ENCODE data around the gene DFFB. TPM values are rescaled to one million over a fixed set of nuclear protein-coding genes. Genes with fewer than 3 reads are reported as not detected.

The DFFB gene
- total and polyA plus RNA-seq, 2 of the 4 experiments (the other 2 are of a cell fraction) = 6.5 to 7.3 TPM

GRCh38 chr1:3857791-3858129 lies 484 bp downstream of the DFFB start:
- Histone ChIP-seq H3K14ac (replicated peaks; ENCODE audit: low read depth, low read length) (no peak overlapping the region), H4K20me1 (ENCODE audit: insufficient read depth, low read length) (peaks cover 3% of the 10 kb centered on the region; the same call in 1 of the 2 replicates), H3K4me2 (ENCODE audit: low read depth, low read length) (peak overlapping the region; percentile 79), H3K9ac (ENCODE audit: low read depth, low read length) (peak overlapping the region; percentile 97), H3K9me1 (ENCODE audit: insufficient read depth, low read length) (peaks cover 2% of the 10 kb centered on the region; the same call in 1 of the 2 replicates), H3K27me3 (ENCODE audit: control insufficient read depth, insufficient read depth, low read length) (no peaks in the 10 kb centered on the region), H2BK120ac (ENCODE audit: low read depth, low read length) (no peak overlapping the region), H3K4me3 (ENCODE audit: insufficient read depth, low read depth, low read length) (peak overlapping the region; percentile 98), H3K79me1 (ENCODE audit: low read depth in 1 of 2, low read length in 2 of 2) (peaks cover 24 to 42% of the 10 kb centered on the region in 2 experiments), H3K9me3 (ENCODE audit: control insufficient read depth, insufficient read depth, low read length) (no peaks in the 10 kb centered on the region), H2AFZ (replicated peaks; ENCODE audit: low read length, poor library complexity) (peak overlapping the region; percentile 100), H3K36me3 (ENCODE audit: control insufficient read depth, insufficient read depth, low read length) (no peaks in the 10 kb centered on the region), H3K18ac (ENCODE audit: low read depth, low read length) (no peak overlapping the region), H2AK9ac (replicated peaks; ENCODE audit: low read depth, low read length, poor library complexity) (peak overlapping the region; percentile 91), H3K56ac (ENCODE audit: extremely low read depth, insufficient read depth, low read length) (no peak overlapping the region; the same call in 1 of the 2 replicates), H2BK5ac (ENCODE audit: low read depth, low read length, poor library complexity, severe bottlenecking) (no peak overlapping the region), H4K8ac (ENCODE audit: low read depth in 2 of 2, low read length in 2 of 2) (peak overlapping the region; percentile 51 to 94; a peak in 2 of 4 replicates), H3K4ac (ENCODE audit: low read depth, low read length) (peak overlapping the region; percentile 27; the same call in 1 of the 2 replicates), H3K23ac (ENCODE audit: low read depth, low read length) (no peak overlapping the region), H2AK5ac (ENCODE audit: low read depth, low read length) (no peak overlapping the region), H2BK15ac (ENCODE audit: low read depth, low read length) (no peak overlapping the region), H4K5ac (ENCODE audit: low read depth, low read length) (peak overlapping the region; percentile 12; the same call in 1 of the 2 replicates), H2BK20ac (ENCODE audit: low read depth, low read length) (no peak overlapping the region), H3K27ac (ENCODE audit: insufficient read depth, low read length) (no peak overlapping the region; the same call in 1 of the 2 replicates), H3K4me1 (ENCODE audit: control insufficient read depth, insufficient read depth, low read length) (peaks cover 5% of the 10 kb centered on the region; the same call in 1 of the 2 replicates), H4K91ac (ENCODE audit: insufficient read depth, low read depth, low read length) (no peak overlapping the region; the same call in 1 of the 2 replicates)
- BruUV-seq (replicated peaks) = no TSS peak
- CTCF ChIA-PET = interaction anchor here (0.6 to 1.4 kb wide), 4 partner anchors 9 to 45 kb away, joined by 3 to 4 read pairs (median 3); no protein-coding TSS in a partner anchor
- dilution Hi-C loops (cut with HindIII; ENCODE audit: low sequenced_read_pairs, unreplicated experiment) (no loop called here), intact Hi-C loops (cut with micrococcal nuclease) (loop anchor here (2.0 kb wide), 1 partner anchor 43 kb away; the partner anchor contains the start of gene C1orf174), in situ Hi-C loops (cut with MboI; ENCODE audit: low sequenced_read_pairs) (no loop called here)
- no peak for TF ChIP-seq CHD1 (IDR thresholded peaks at IDR 0.05; ENCODE audit: low read depth, low read length)
- TF ChIP-seq USF2 (IDR thresholded peaks at IDR 0.05; ENCODE audit: low read depth, low read length) = no peak
- TF ChIP-seq POLR2A (IDR thresholded peaks at IDR 0.05; ENCODE audit: low read depth, low read length) = no peak
- no peak for TF ChIP-seq BHLHE40 (IDR thresholded peaks at IDR 0.05; ENCODE audit: low read depth, low read length)
- TF ChIP-seq RCOR1 (IDR thresholded peaks at IDR 0.05; ENCODE audit: insufficient replicate concordance, low read length) = no peak
- no peak for TF ChIP-seq RAD21 (IDR thresholded peaks at IDR 0.05; ENCODE audit: low read length)
- no peak for TF ChIP-seq CEBPB (IDR thresholded peaks at IDR 0.05; ENCODE audit: low read depth, low read length)
- TF ChIP-seq MAZ (IDR thresholded peaks at IDR 0.05; ENCODE audit: borderline replicate concordance, low read depth, low read length) = no peak
- no peak for TF ChIP-seq RFX5 (IDR thresholded peaks at IDR 0.05; ENCODE audit: low read depth, low read length)
- TF ChIP-seq NFE2L2 (IDR thresholded peaks at IDR 0.05; ENCODE audit: low read depth, low read length) = no peak
- ATAC-seq (ENCODE audit: low read depth) = no peak
- no peak for DNase-seq
- POLR2A ChIA-PET (ENCODE audit: unreplicated experiment) = no interaction called here
- no CpG with 5 or more reads among the region's 21 CpGs for WGBS, 2 experiments (ENCODE audit: extremely low coverage in 2 of 2, insufficient read length in 1 of 2)
